ENCODE results near the gene MEGF10.

GRCh38 chr5:127367946-127368465, 77.4 kb downstream of the MEGF10 start:
- TF ChIP-seq EZH2 (IDR thresholded peaks at IDR 0.05; ENCODE audit: insufficient read depth, poor library complexity, severe bottlenecking) (no peak), EZH2phosphoT487 (IDR thresholded peaks at IDR 0.05; ENCODE audit: insufficient read depth, low read depth) (no peak)

Data from GM23248 (cell line).